WTC11 (cell line): ENCODE measurements around the gene SRPK3. TPM values are rescaled to one million over a fixed set of nuclear protein-coding genes. Genes with fewer than 3 reads are reported as not detected.

Experiments used
- ATAC-seq: fragments of 200-7000 bp; cut with Tn5 transposase; 2 replicates; pipeline ENCODE4 v1.10.0; 2021; ENCODE audit warnings: mild to moderate bottlenecking, moderate library complexity
- CTCF ChIA-PET: fragments of 300-600 bp; sonication (Branson Sonifier 250); formaldehyde crosslinking; loops from one replicate; lab custom pipeline; 2021; ENCODE audit warnings: antibody characterized with exemption; lab: Charles Lee
- POLR2A ChIA-PET: fragments of 350-600 bp; sonication (Branson Sonifier 250); formaldehyde crosslinking; loops from one replicate; lab custom pipeline; 2021; ENCODE audit warnings: antibody characterized with exemption; lab: Charles Lee
- DNase-seq: peaks from one replicate; pipeline ENCODE4 v3.0.0; 2021; ENCODE audit warnings: low spot score
- H3K27ac Mint-ChIP-seq: 2 replicates; pipeline ENCODE4 v1.8.0; 2021; ENCODE audit warnings: mixed read lengths
- H3K27me3 Mint-ChIP-seq: 2 replicates; pipeline ENCODE4 v1.8.0; 2021; ENCODE audit warnings: low read depth, mild to moderate bottlenecking, moderate library complexity, mixed read lengths
- H3K36me3 Mint-ChIP-seq: 2 replicates; pipeline ENCODE4 v1.8.0; 2021; ENCODE audit warnings: mixed read lengths
- H3K4me1 Mint-ChIP-seq: 2 replicates; pipeline ENCODE4 v1.8.0; 2022; ENCODE audit warnings: mixed read lengths
- H3K4me3 Mint-ChIP-seq: 2 replicates; pipeline ENCODE4 v1.8.0; 2021; ENCODE audit warnings: mild to moderate bottlenecking, moderate library complexity, mixed read lengths
- H3K9me3 Mint-ChIP-seq: 2 replicates; pipeline ENCODE4 v1.8.0; 2021; ENCODE audit warnings: mixed read lengths
- CREM ChIP-seq: sonication (generic); formaldehyde crosslinking; IDR thresholded peaks from 2 replicates; pipeline ENCODE4 v1.8.1; 2022; ENCODE audit warnings: mild to moderate bottlenecking, missing genetic modification reagents, moderate library complexity
- EMX1 ChIP-seq: fragments of 250-450 bp; sonication (Bioruptor Pico); IDR thresholded peaks from 2 replicates; pipeline ENCODE4 v1.8.0; 2021; ENCODE audit warnings: mild to moderate bottlenecking
- ETV6 ChIP-seq: sonication (generic); formaldehyde crosslinking; IDR thresholded peaks from 2 replicates; pipeline ENCODE4 v1.8.1; 2022; ENCODE audit warnings: mild to moderate bottlenecking, missing genetic modification reagents
- FOXP1 ChIP-seq: sonication (generic); formaldehyde crosslinking; IDR thresholded peaks from 2 replicates; pipeline ENCODE4 v1.8.0; 2022; ENCODE audit warnings: missing genetic modification reagents, mild to moderate bottlenecking, moderate library complexity, borderline replicate concordance
- GTF2I ChIP-seq: fragments of 250-450 bp; sonication (Bioruptor Pico); conservative IDR thresholded peaks from 2 replicates; pipeline ENCODE4 v1.4.0; 2021; ENCODE audit warnings: mild to moderate bottlenecking
- KAT7 ChIP-seq: sonication (generic); formaldehyde crosslinking; IDR thresholded peaks from 2 replicates; pipeline ENCODE4 v1.8.1; 2023; ENCODE audit warnings: missing genetic modification reagents, mild to moderate bottlenecking, borderline replicate concordance
- PRRX2 ChIP-seq: fragments of 250-450 bp; sonication (Bioruptor Pico); IDR thresholded peaks from 2 replicates; pipeline ENCODE4 v1.8.0; 2021; ENCODE audit warnings: mild to moderate bottlenecking
- SMAD3 ChIP-seq: sonication (generic); formaldehyde crosslinking; IDR thresholded peaks from 2 replicates; pipeline ENCODE4 v1.8.0; 2022; ENCODE audit warnings: missing genetic modification reagents, mild to moderate bottlenecking, borderline replicate concordance
- SP1 ChIP-seq: sonication (generic); formaldehyde crosslinking; conservative IDR thresholded peaks from 2 replicates; pipeline ENCODE4 v1.8.1; 2022; ENCODE audit warnings: missing genetic modification reagents
- ZNF671 ChIP-seq: fragments of 250-450 bp; sonication (Bioruptor Pico); IDR thresholded peaks from 2 replicates; pipeline ENCODE4 v1.8.0; 2021; ENCODE audit warnings: mild to moderate bottlenecking
- total RNA-seq: library from RNA; stranded (reverse); gene quantifications from 3 replicates; pipeline ENCODE4 v1.2.3, GENCODE V29; 2021
- TF ChIP-seq, protein P1 (sequence below): sonication (generic); formaldehyde crosslinking; IDR thresholded peaks from 2 replicates; pipeline ENCODE4 v1.8.0; 2022; ENCODE audit warnings: missing genetic modification reagents
- TF ChIP-seq, protein P2 (sequence below): sonication (generic); formaldehyde crosslinking; IDR thresholded peaks from 2 replicates; pipeline ENCODE4 v1.8.0; 2022; ENCODE audit warnings: mild to moderate bottlenecking, missing genetic modification reagents
- TF ChIP-seq, protein P3 (sequence below): fragments of 250-450 bp; sonication (Bioruptor Pico); IDR thresholded peaks from 2 replicates; pipeline ENCODE4 v2.1.2; 2022; ENCODE audit warnings: mild to moderate bottlenecking, moderate library complexity
- TF ChIP-seq, protein P4 (sequence below): sonication (generic); formaldehyde crosslinking; IDR thresholded peaks from 2 replicates; pipeline ENCODE4 v1.8.1; 2023; ENCODE audit warnings: mild to moderate bottlenecking, missing genetic modification reagents
- TF ChIP-seq, protein P5 (sequence below): fragments of 200-600 bp; IDR thresholded peaks from 2 replicates; pipeline ENCODE4 v1.8.0; 2022; ENCODE audit warnings: antibody characterized with exemption

The SRPK3 gene
- total RNA-seq, 1 experiment from 2014 or later, result not detected

DNA sequence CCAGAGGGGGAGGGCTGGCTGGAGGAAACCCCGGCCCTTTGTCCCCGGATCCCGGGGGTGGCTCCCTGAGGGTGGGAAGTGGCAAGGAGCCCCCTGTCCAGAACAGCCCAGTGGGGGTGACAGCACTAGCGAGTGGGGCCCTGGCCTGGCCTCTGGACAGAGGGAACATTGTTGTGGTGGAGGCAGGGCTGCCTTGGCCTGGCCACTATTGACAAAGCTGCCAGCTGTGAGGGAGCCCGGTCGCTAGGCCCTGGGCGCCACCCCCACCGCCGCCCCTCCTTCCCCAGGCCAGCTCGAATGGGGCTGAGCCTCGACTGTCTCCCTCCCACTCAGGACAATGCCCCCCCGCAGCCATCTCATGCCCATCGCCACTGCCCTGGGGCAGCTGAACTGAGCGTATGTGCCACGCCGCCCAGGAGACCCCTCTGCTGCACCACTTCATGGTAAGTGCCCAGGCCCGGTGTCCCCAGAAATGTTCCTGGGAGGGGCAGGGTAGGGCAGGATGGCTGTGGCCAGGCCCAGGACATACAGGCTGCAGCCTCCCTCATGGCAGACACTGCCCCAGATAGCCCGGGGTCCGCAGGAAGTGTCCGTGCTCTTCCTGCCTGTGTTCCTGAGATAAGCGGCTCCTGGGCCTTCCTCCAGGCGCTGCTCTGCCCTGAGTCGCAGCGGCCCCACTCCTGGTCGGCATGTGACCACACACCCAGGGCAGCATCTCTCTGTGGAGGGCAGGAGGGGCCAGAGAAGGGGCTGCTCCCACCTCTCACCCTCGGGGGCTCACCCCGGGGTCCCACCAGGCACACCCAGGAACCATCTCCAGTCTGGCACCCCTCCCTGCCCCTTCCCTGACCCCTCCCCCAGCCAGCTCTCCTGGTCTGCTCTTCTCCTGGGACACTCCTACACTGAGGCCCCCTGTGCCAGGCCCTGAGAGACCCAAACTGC is 15.4 kb upstream of the SRPK3 start (continued):
- TF ChIP-seq, protein P1, sequence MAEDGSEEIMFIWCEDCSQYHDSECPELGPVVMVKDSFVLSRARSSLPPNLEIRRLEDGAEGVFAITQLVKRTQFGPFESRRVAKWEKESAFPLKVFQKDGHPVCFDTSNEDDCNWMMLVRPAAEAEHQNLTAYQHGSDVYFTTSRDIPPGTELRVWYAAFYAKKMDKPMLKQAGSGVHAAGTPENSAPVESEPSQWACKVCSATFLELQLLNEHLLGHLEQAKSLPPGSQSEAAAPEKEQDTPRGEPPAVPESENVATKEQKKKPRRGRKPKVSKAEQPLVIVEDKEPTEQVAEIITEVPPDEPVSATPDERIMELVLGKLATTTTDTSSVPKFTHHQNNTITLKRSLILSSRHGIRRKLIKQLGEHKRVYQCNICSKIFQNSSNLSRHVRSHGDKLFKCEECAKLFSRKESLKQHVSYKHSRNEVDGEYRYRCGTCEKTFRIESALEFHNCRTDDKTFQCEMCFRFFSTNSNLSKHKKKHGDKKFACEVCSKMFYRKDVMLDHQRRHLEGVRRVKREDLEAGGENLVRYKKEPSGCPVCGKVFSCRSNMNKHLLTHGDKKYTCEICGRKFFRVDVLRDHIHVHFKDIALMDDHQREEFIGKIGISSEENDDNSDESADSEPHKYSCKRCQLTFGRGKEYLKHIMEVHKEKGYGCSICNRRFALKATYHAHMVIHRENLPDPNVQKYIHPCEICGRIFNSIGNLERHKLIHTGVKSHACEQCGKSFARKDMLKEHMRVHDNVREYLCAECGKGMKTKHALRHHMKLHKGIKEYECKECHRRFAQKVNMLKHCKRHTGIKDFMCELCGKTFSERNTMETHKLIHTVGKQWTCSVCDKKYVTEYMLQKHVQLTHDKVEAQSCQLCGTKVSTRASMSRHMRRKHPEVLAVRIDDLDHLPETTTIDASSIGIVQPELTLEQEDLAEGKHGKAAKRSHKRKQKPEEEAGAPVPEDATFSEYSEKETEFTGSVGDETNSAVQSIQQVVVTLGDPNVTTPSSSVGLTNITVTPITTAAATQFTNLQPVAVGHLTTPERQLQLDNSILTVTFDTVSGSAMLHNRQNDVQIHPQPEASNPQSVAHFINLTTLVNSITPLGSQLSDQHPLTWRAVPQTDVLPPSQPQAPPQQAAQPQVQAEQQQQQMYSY (CRISPR knock-in tag), result no peak
- TF ChIP-seq KAT7 (CRISPR knock-in tag) (no peak), SMAD3 (CRISPR knock-in tag) (no peak), CREM (CRISPR knock-in tag) (no peak), ZNF671 (CRISPR knock-in tag) (no peak), ETV6 (CRISPR knock-in tag) (no peak), FOXP1 (CRISPR knock-in tag) (no peak), PRRX2 (CRISPR knock-in tag) (no peak), GTF2I (CRISPR knock-in tag) (no peak), SP1 (CRISPR knock-in tag) (no peak)
- TF ChIP-seq, protein P2, sequence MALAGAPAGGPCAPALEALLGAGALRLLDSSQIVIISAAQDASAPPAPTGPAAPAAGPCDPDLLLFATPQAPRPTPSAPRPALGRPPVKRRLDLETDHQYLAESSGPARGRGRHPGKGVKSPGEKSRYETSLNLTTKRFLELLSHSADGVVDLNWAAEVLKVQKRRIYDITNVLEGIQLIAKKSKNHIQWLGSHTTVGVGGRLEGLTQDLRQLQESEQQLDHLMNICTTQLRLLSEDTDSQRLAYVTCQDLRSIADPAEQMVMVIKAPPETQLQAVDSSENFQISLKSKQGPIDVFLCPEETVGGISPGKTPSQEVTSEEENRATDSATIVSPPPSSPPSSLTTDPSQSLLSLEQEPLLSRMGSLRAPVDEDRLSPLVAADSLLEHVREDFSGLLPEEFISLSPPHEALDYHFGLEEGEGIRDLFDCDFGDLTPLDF, result no peak
- TF ChIP-seq, protein P3, sequence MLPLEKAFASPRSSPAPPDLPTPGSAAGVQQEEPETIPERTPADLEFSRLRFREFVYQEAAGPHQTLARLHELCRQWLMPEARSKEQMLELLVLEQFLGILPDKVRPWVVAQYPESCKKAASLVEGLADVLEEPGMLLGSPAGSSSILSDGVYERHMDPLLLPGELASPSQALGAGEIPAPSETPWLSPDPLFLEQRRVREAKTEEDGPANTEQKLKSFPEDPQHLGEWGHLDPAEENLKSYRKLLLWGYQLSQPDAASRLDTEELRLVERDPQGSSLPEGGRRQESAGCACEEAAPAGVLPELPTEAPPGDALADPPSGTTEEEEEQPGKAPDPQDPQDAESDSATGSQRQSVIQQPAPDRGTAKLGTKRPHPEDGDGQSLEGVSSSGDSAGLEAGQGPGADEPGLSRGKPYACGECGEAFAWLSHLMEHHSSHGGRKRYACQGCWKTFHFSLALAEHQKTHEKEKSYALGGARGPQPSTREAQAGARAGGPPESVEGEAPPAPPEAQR (CRISPR knock-in tag), result no peak
- TF ChIP-seq, protein P4, sequence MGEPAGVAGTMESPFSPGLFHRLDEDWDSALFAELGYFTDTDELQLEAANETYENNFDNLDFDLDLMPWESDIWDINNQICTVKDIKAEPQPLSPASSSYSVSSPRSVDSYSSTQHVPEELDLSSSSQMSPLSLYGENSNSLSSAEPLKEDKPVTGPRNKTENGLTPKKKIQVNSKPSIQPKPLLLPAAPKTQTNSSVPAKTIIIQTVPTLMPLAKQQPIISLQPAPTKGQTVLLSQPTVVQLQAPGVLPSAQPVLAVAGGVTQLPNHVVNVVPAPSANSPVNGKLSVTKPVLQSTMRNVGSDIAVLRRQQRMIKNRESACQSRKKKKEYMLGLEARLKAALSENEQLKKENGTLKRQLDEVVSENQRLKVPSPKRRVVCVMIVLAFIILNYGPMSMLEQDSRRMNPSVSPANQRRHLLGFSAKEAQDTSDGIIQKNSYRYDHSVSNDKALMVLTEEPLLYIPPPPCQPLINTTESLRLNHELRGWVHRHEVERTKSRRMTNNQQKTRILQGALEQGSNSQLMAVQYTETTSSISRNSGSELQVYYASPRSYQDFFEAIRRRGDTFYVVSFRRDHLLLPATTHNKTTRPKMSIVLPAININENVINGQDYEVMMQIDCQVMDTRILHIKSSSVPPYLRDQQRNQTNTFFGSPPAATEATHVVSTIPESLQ (CRISPR knock-in tag), result no peak

DNA sequence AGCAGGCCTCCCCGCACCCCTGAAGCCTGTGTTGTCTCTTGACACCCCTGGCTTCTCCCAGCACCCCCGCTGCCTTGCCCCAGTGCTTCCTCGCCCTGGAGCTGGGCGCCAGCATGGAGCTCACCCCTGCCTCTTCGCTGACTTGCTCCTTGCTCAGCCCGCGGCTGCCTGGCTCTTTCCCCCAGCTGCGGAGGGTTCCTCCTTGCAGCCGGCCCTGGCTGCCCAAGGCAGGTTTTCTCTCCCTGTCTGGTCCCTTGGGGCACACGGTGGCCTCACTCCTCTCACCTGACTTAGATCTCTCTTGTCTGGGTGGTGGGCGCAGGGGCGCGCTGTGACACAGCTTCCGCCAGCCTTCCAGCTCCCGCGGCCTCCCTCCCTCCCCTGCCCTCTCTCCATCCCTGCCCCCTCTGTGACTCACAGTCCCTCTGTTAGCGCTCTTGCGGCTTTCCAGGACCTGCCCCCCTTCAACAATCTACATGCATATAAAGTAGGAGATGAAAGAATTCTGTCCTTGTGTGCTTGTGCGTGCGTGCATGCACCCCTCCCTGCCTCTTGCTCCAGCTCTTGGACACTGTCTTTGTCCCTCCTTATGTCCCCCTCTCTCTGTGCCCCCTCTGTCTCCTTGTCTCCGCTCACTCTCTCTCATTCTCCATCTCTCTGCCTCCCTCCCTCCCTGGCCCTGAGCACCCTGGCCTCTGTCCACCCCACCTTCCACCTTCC is 14.6 kb upstream of the SRPK3 start:
- 0 out of 2 replicates have a peak overlapping the region, but pooled peaks have one; percentile 32 for H3K27ac Mint-ChIP-seq
- ChIA-PET POLR2A (interaction anchor here (1.1 kb wide), 1 partner anchor 113 kb away, joined by 3 read pairs; no protein-coding TSS in a partner anchor), CTCF (interaction anchor here (0.8 to 3.6 kb wide), 9 partner anchors 12 to 181 kb away, joined by 3 to 14 read pairs (median 4); partner anchors contain the start of gene L1CAM)
- ATAC-seq (no peak), DNase-seq (no peak)
- peaks cover 3% of the 10 kb centered on the region; the same call in 1 of the 2 replicates for H3K4me1 Mint-ChIP-seq
- no peaks in the 10 kb centered on the region for H3K36me3 Mint-ChIP-seq
- no peaks in the 10 kb centered on the region for H3K27me3 Mint-ChIP-seq
- no peaks in the 10 kb centered on the region for H3K9me3 Mint-ChIP-seq
- H3K4me3 Mint-ChIP-seq, result no peak overlapping the region
- TF ChIP-seq, protein P2, result no peak
- TF ChIP-seq, protein P1 (CRISPR knock-in tag), result no peak
- TF ChIP-seq, protein P5, sequence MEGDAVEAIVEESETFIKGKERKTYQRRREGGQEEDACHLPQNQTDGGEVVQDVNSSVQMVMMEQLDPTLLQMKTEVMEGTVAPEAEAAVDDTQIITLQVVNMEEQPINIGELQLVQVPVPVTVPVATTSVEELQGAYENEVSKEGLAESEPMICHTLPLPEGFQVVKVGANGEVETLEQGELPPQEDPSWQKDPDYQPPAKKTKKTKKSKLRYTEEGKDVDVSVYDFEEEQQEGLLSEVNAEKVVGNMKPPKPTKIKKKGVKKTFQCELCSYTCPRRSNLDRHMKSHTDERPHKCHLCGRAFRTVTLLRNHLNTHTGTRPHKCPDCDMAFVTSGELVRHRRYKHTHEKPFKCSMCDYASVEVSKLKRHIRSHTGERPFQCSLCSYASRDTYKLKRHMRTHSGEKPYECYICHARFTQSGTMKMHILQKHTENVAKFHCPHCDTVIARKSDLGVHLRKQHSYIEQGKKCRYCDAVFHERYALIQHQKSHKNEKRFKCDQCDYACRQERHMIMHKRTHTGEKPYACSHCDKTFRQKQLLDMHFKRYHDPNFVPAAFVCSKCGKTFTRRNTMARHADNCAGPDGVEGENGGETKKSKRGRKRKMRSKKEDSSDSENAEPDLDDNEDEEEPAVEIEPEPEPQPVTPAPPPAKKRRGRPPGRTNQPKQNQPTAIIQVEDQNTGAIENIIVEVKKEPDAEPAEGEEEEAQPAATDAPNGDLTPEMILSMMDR, result no peak
- TF ChIP-seq EMX1 (CRISPR knock-in tag), result no peak
